H1 (cell line): Measurements from ENCODE around the gene CAT. TPM values are rescaled to one million over a fixed set of nuclear protein-coding genes. Genes with fewer than 3 reads are reported as not detected.

Experiments
- CTCF ChIA-PET: fragments of 300-600 bp; sonication (Branson Sonifier 250); formaldehyde crosslinking; loops from one replicate; lab custom pipeline; 2021; ENCODE audit not compliant: partially characterized antibody; lab: Charles Lee
- POLR2A ChIA-PET: fragments of 300-600 bp; sonication (Branson Sonifier 250); formaldehyde crosslinking; loops from one replicate; lab custom pipeline; 2021; ENCODE audit warnings: inconsistent platforms; ENCODE audit not compliant: partially characterized antibody; lab: Charles Lee
- DNase-seq, 2 experiments: peaks; one replicate each; pipeline versions ENCODE4 v3.0.0 to v3.0.0-alpha.2; 2010 to 2022; ENCODE audit warnings: low spot score in 2 of 2, low read depth in 1 of 2, mixed read lengths in 1 of 2
- FAIRE-seq: peaks from 2 replicates; lab custom pipeline; 2011; peaks lifted over from hg19 to GRCh38; lab: Jason Lieb, UNC
- H2AFZ ChIP-seq: 2 replicates; pipeline ENCODE4 v1.8.1; 2012; ENCODE audit warnings: low read length, inconsistent platforms
- H2AK5ac ChIP-seq: 2 replicates; pipeline ENCODE4 v1.6.1; 2013; ENCODE audit warnings: low read depth, low read length
- H2BK120ac ChIP-seq: replicated peaks from 2 replicates; pipeline ENCODE3; 2013; ENCODE audit warnings: low read depth, low read length, inconsistent platforms
- H2BK12ac ChIP-seq: 2 replicates; pipeline ENCODE4 v1.6.1; 2013; ENCODE audit warnings: low read depth, low read length
- H2BK15ac ChIP-seq: 2 replicates; pipeline ENCODE4 v1.6.1; 2013; ENCODE audit warnings: low read length
- H2BK20ac ChIP-seq: 2 replicates; pipeline ENCODE4 v1.6.1; 2013; ENCODE audit warnings: low read length
- H2BK5ac ChIP-seq: 2 replicates; pipeline ENCODE4 v1.6.1; 2013; ENCODE audit warnings: low read depth, low read length
- H3K14ac ChIP-seq: 2 replicates; pipeline ENCODE4 v1.6.1; 2013; ENCODE audit warnings: inconsistent platforms; ENCODE audit not compliant: insufficient read length
- H3K18ac ChIP-seq: 2 replicates; pipeline ENCODE4 v1.6.1; 2013; ENCODE audit warnings: low read length; ENCODE audit errors: extremely low read depth
- H3K23ac ChIP-seq: 2 replicates; pipeline ENCODE4 v1.6.1; 2013; ENCODE audit warnings: inconsistent platforms; ENCODE audit not compliant: insufficient read length
- H3K23me2 ChIP-seq: 2 replicates; pipeline ENCODE4 v1.6.1; 2013; ENCODE audit warnings: low read depth, low read length
- H3K27ac ChIP-seq: 2 replicates; pipeline ENCODE4 v1.6.1; 2011; ENCODE audit warnings: low read depth, low read length, inconsistent platforms
- H3K27me3 ChIP-seq, 4 experiments: replicated peaks in 1 of 4; 1 replicate in 1 of 4; 2 replicates in 3 of 4; pipeline versions ENCODE4 v1.6.1 to v1.8.1; 2011 to 2013; ENCODE audit warnings: low read length in 3 of 4, mild to moderate bottlenecking in 3 of 4, inconsistent platforms in 2 of 4, mixed read lengths in 2 of 4, moderate library complexity in 1 of 4; ENCODE audit not compliant: control insufficient read depth in 3 of 4, insufficient read depth in 3 of 4; ENCODE audit errors: extremely low read depth in 1 of 4
- H3K36me3 ChIP-seq, 4 experiments: 2 replicates each; pipeline versions ENCODE4 v1.6.1 to v1.8.1; 2011 to 2013; ENCODE audit warnings: mild to moderate bottlenecking in 4 of 4, low read length in 3 of 4, moderate library complexity in 2 of 4, control low read depth in 1 of 4, inconsistent platforms in 1 of 4; ENCODE audit not compliant: insufficient read depth in 4 of 4, control insufficient read depth in 2 of 4
- H3K4ac ChIP-seq: replicated peaks from 2 replicates; pipeline ENCODE3; 2013; ENCODE audit warnings: low read length, low read depth, mixed read lengths, inconsistent platforms; ENCODE audit not compliant: insufficient read length
- H3K4me1 ChIP-seq, 4 experiments: replicated peaks in 1 of 4; 1 replicate in 1 of 4; 2 replicates in 3 of 4; pipeline versions ENCODE4 v1.6.1 to v1.8.1; 2011 to 2013; ENCODE audit warnings: low read length in 3 of 4, inconsistent platforms in 2 of 4, mixed read lengths in 1 of 4; ENCODE audit not compliant: insufficient read depth in 4 of 4, control insufficient read depth in 3 of 4
- H3K4me2 ChIP-seq, 2 experiments: 2 replicates each; pipeline versions ENCODE4 v1.6.1 to v1.8.1; 2011 to 2013; ENCODE audit warnings: low read depth in 2 of 2, low read length in 2 of 2, control low read depth in 1 of 2, inconsistent platforms in 1 of 2, mild to moderate bottlenecking in 1 of 2; ENCODE audit not compliant: insufficient read depth in 1 of 2
- H3K4me3 ChIP-seq, 4 experiments: fragments of 200-600, 300-600 bp in 1 of 4; sonication (generic), shearing (Covaris generic), sonication (Bioruptor Twin) in 1 of 4; 2 replicates each; pipeline versions ENCODE4 v1.5.1 to v1.8.1; 2011 to 2016; ENCODE audit warnings: low read length in 4 of 4, low read depth in 3 of 4, control low read depth in 2 of 4, inconsistent platforms in 2 of 4, mild to moderate bottlenecking in 2 of 4, mixed read lengths in 1 of 4, moderate library complexity in 1 of 4; ENCODE audit not compliant: insufficient read depth in 2 of 4; ENCODE audit errors: extremely low read depth in 1 of 4
- H3K56ac ChIP-seq: replicated peaks from 2 replicates; pipeline ENCODE3; 2013; ENCODE audit warnings: low read depth, mild to moderate bottlenecking, mixed read lengths, low read length, inconsistent platforms; ENCODE audit not compliant: insufficient read length
- H3K79me1 ChIP-seq: 2 replicates; pipeline ENCODE4 v1.6.1; 2013; ENCODE audit warnings: low read depth, low read length, control low read depth
- H3K79me2 ChIP-seq, 2 experiments: 2 replicates each; pipeline versions ENCODE4 v1.6.1 to v1.8.1; 2012 to 2013; ENCODE audit warnings: low read length in 2 of 2, mild to moderate bottlenecking in 2 of 2, inconsistent platforms in 1 of 2; ENCODE audit not compliant: insufficient read depth in 2 of 2, control insufficient read depth in 1 of 2
- H3K9ac ChIP-seq, 4 experiments: replicated peaks in 1 of 4; 1 replicate in 1 of 4; 2 replicates in 3 of 4; pipeline versions ENCODE4 v1.6.1 to v1.8.1; 2011 to 2013; ENCODE audit warnings: low read depth in 3 of 4, low read length in 3 of 4, control low read depth in 2 of 4, mild to moderate bottlenecking in 2 of 4, moderate library complexity in 2 of 4, inconsistent platforms in 1 of 4; ENCODE audit errors: extremely low read depth in 1 of 4
- H3K9me3 ChIP-seq, 2 experiments: 2 replicates each; pipeline versions ENCODE4 v1.6.1 to v1.8.1; 2012 to 2013; ENCODE audit warnings: mild to moderate bottlenecking in 2 of 2, moderate library complexity in 2 of 2, control low read depth in 1 of 2, inconsistent platforms in 1 of 2, low read depth in 1 of 2, low read length in 1 of 2, mixed read lengths in 1 of 2; ENCODE audit not compliant: insufficient read depth in 2 of 2
- H4K20me1 ChIP-seq, 2 experiments: replicated peaks in 1 of 2; 2 replicates each; pipeline versions ENCODE3 to v1.8.1; 2011 to 2013; ENCODE audit warnings: inconsistent platforms in 2 of 2, low read length in 2 of 2, mild to moderate bottlenecking in 1 of 2; ENCODE audit not compliant: insufficient read depth in 2 of 2, control insufficient read depth in 1 of 2
- H4K5ac ChIP-seq: 2 replicates; pipeline ENCODE4 v1.6.1; 2013; ENCODE audit warnings: low read length, low read depth, mixed read lengths, inconsistent platforms; ENCODE audit not compliant: insufficient read length
- H4K8ac ChIP-seq: 2 replicates; pipeline ENCODE4 v1.8.0; 2013; ENCODE audit warnings: mild to moderate bottlenecking, moderate library complexity, low read length, inconsistent platforms; ENCODE audit not compliant: insufficient read depth; ENCODE audit errors: extremely low read depth
- H4K91ac ChIP-seq: replicated peaks from 2 replicates; pipeline ENCODE3; 2013; ENCODE audit warnings: low read length, mixed read lengths, inconsistent platforms; ENCODE audit not compliant: insufficient read length
- KDM1A ChIP-seq: fragments of 200-600, 300-600 bp; sonication (generic); IDR thresholded peaks from 2 replicates; pipeline ENCODE4 v1.7.1; 2016; ENCODE audit warnings: mild to moderate bottlenecking, low read length, borderline replicate concordance
- TAF1 ChIP-seq: IDR thresholded peaks from 2 replicates; pipeline ENCODE4 v1.6.1; 2011; ENCODE audit warnings: mild to moderate bottlenecking, low read depth, low read length
- WGBS, 2 experiments: shearing (Covaris generic) in 1 of 2; methylation state at CpG; one replicate each; pipeline versions ENCODE4 v1.1.6 to v1.1.7; 2013 to 2015; ENCODE audit warnings: low lambda C conversion rate in 2 of 2, mixed read lengths in 2 of 2, inconsistent platforms in 1 of 2, low coverage in 1 of 2, missing lambda C conversion rate in 1 of 2; ENCODE audit not compliant: insufficient replicate concordance in 2 of 2, insufficient coverage in 1 of 2, insufficient read length in 1 of 2; ENCODE audit errors: extremely low coverage in 1 of 2, missing lambda C conversion rate in 1 of 2; 5-methylcytosine and 5-hydroxymethylcytosine counted together
- polyA plus RNA-seq, 7 experiments: library from polyadenylated mRNA; depleted of rRNA in 3 of 7; stranded (reverse) in 5 of 7; unstranded in 2 of 7; fragments of >200 nt in 5 of 7; fragments of 200-250 nt in 2 of 7; gene quantifications; 1 replicate in 5 of 7; 2 replicates in 1 of 7; 4 replicates in 1 of 7; pipeline versions ENCODE4 v1.2.1 to v1.2.3, GENCODE V29; 2011 to 2013; ENCODE audit warnings: missing spikeins in 2 of 7, mixed read lengths in 2 of 7
- total RNA-seq: library from RNA; stranded (reverse); fragmentation: NEBNext Ultra II Directional; extraction: Animal tissue kit (Norgen Biotek cat#: 25700); gene quantifications from 2 replicates; pipeline ENCODE4 v1.2.1, GENCODE V29; 2021

The CAT gene
- total and polyA plus RNA-seq, 2 of the 8 experiments (the other 6 are each of a cell fraction or from before 2014, with no cell fraction given), result 9.6 to 15.0 TPM

DNA sequence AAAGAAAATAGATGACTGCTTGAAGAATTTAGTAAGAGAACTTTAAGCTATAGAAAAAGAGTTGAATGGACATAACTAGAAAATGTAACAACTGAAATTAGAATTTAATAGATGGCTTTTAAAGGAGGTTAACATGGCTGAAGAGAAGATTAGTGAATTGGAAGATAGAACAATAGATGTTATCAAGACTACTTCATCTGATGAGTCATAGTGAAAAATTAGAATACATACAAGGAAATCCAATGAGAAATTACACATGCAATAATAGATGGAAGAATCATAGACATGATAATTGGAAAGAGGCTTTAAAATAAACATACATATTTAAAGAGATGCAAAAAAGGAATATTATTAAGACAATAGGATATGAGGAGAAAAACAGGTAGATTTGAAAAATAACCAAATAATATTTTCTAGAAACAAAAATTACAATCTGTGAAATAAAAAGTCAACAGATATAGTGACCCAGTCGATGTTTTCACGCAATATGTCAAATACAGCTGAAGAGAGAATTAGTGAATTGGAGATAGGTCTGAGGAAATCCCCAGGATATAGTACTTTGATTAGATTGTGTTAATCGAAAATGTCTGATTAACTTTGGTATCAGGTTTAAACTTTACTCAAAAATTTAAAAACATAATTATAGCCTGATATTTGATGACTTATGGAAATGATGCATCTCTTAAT lies 28.2 kb downstream of the CAT start:
- H3K4me1 ChIP-seq, result no peaks in the 10 kb centered on the region
- peaks cover 0 to 16% (median 3%) of the 10 kb centered on the region in 4 experiments; a peak in 5 of 8 replicates for H3K36me3 ChIP-seq
- no peaks in the 10 kb centered on the region for H3K79me1 ChIP-seq
- H2BK20ac ChIP-seq, result no peak overlapping the region
- no peak overlapping the region for H3K56ac ChIP-seq
- no peak overlapping the region for H4K8ac ChIP-seq
- no peaks in the 10 kb centered on the region for H3K79me2 ChIP-seq
- no peak overlapping the region for H2AK5ac ChIP-seq
- no peak overlapping the region for H3K23ac ChIP-seq
- no peak overlapping the region for H3K18ac ChIP-seq
- H4K20me1 ChIP-seq, result no peaks in the 10 kb centered on the region
- 97% methylated on average over 3 of the region's 3 CpGs; no CpG with 5 or more reads in 1 of the 2 experiments for WGBS, 2 experiments
- no peak overlapping the region for H3K27ac ChIP-seq
- H3K9ac ChIP-seq, result no peak overlapping the region
- DNase-seq (no peak), FAIRE-seq (no peak)
- H2BK12ac ChIP-seq, result no peak overlapping the region
- peaks cover 12% of the 10 kb centered on the region in 2 experiments; a peak in 2 of 4 replicates for H3K9me3 ChIP-seq
- H4K91ac ChIP-seq, result no peak overlapping the region
- ChIA-PET POLR2A (no interaction called here), CTCF (interaction anchor here (0.6 to 3.2 kb wide), 12 partner anchors 15 to 658 kb away, joined by 3 to 10 read pairs (median 4); no protein-coding TSS in a partner anchor)
- no peak overlapping the region for H3K14ac ChIP-seq
- no peak overlapping the region for H3K4ac ChIP-seq
- TF ChIP-seq KDM1A, result peak; percentile 63; the same call in 1 of the 2 replicates
- no peak for TF ChIP-seq TAF1
- no peak overlapping the region for H2BK120ac ChIP-seq
- H2BK5ac ChIP-seq, result no peak overlapping the region
- no peak overlapping the region for H3K4me2 ChIP-seq
- no peaks in the 10 kb centered on the region for H3K27me3 ChIP-seq
- H3K4me3 ChIP-seq, result no peak overlapping the region; a peak in 1 of 8 replicates
- H2AFZ ChIP-seq, result no peak overlapping the region
- no peaks in the 10 kb centered on the region for H3K23me2 ChIP-seq
- H2BK15ac ChIP-seq, result no peak overlapping the region
- no peak overlapping the region for H4K5ac ChIP-seq
